MM.1S (cell line): ENCODE data around the gene FMR1NB.

ENCODE experiments used
- DNase-seq: peaks from one replicate; pipeline ENCODE4 v3.0.0-alpha.2; 2015
- H2AFZ ChIP-seq: fragments of 300-600 bp; sonication (generic); 2 replicates; pipeline ENCODE4 v1.6.0; 2016; ENCODE audit warnings: antibody characterized with exemption, low read length
- H3F3A ChIP-seq: fragments of 300-600 bp; sonication (generic); 2 replicates; pipeline ENCODE4 v1.6.1; 2016; ENCODE audit warnings: mild to moderate bottlenecking, antibody characterized with exemption, low read length, moderate library complexity, mixed read lengths; ENCODE audit not compliant: insufficient read depth
- H3K27ac ChIP-seq: fragments of 300-600 bp; sonication (generic); 2 replicates; pipeline ENCODE4 v1.5.1; 2016; ENCODE audit warnings: mild to moderate bottlenecking, low read length
- H3K27me3 ChIP-seq: fragments of 300-600 bp; sonication (generic); replicated peaks from 2 replicates; pipeline ENCODE4 v1.6.0; 2016; ENCODE audit warnings: low read length; ENCODE audit not compliant: insufficient read depth
- H3K36me3 ChIP-seq: fragments of 300-600 bp; sonication (generic); replicated peaks from 2 replicates; pipeline ENCODE4 v1.6.1; 2016; ENCODE audit warnings: mild to moderate bottlenecking, low read length, mixed read lengths; ENCODE audit not compliant: insufficient read depth
- H3K4me1 ChIP-seq: fragments of 300-600 bp; sonication (generic); 2 replicates; pipeline ENCODE4 v1.6.1; 2016; ENCODE audit warnings: low read length, mixed read lengths
- H3K4me2 ChIP-seq: fragments of 300-600 bp; sonication (generic); 2 replicates; pipeline ENCODE4 v1.6.0; 2016; ENCODE audit warnings: low read depth, low read length
- H3K4me3 ChIP-seq: fragments of 300-600 bp; sonication (generic); 2 replicates; pipeline ENCODE4 v1.5.1; 2016; ENCODE audit warnings: low read length, mixed read lengths
- H3K79me2 ChIP-seq: fragments of 300-600 bp; sonication (generic); 2 replicates; pipeline ENCODE4 v1.6.1; 2016; ENCODE audit warnings: mixed run types, low read length, mixed read lengths
- H3K9ac ChIP-seq: fragments of 300-600 bp; sonication (generic); 2 replicates; pipeline ENCODE4 v1.6.1; 2016; ENCODE audit warnings: low read length, mixed read lengths
- H3K9me2 ChIP-seq: fragments of 300-600 bp; sonication (generic); replicated peaks from 2 replicates; pipeline ENCODE4 v1.6.1; 2016; ENCODE audit warnings: mild to moderate bottlenecking, low read length, mixed read lengths; ENCODE audit not compliant: insufficient read depth
- H3K9me3 ChIP-seq: fragments of 300-600 bp; sonication (generic); replicated peaks from 2 replicates; pipeline ENCODE4 v1.6.1; 2016; ENCODE audit warnings: mild to moderate bottlenecking, low read length, mixed read lengths; ENCODE audit not compliant: insufficient read depth
- H4K20me1 ChIP-seq: fragments of 300-600 bp; sonication (generic); 2 replicates; pipeline ENCODE4 v1.6.1; 2016; ENCODE audit warnings: mild to moderate bottlenecking, low read length, moderate library complexity, mixed read lengths; ENCODE audit not compliant: insufficient read depth
- EZH2 ChIP-seq: fragments of 300-600 bp; sonication (generic); optimal IDR thresholded peaks from 2 replicates; pipeline ENCODE3; 2017; ENCODE audit warnings: low read depth, mild to moderate bottlenecking, antibody characterized with exemption, low read length, mixed read lengths
- EZH2phosphoT487 ChIP-seq: fragments of 300-600 bp; sonication (generic); IDR thresholded peaks from 2 replicates; pipeline ENCODE4 v1.6.1; 2018; ENCODE audit warnings: antibody characterized with exemption, low read length
- TF ChIP-seq, protein P1 (sequence below): fragments of 300-600 bp; sonication (generic); IDR thresholded peaks from 2 replicates; pipeline ENCODE4 v1.5.1; 2016; ENCODE audit warnings: antibody characterized with exemption, low read length, mixed read lengths

Gene FMR1NB

DNA sequence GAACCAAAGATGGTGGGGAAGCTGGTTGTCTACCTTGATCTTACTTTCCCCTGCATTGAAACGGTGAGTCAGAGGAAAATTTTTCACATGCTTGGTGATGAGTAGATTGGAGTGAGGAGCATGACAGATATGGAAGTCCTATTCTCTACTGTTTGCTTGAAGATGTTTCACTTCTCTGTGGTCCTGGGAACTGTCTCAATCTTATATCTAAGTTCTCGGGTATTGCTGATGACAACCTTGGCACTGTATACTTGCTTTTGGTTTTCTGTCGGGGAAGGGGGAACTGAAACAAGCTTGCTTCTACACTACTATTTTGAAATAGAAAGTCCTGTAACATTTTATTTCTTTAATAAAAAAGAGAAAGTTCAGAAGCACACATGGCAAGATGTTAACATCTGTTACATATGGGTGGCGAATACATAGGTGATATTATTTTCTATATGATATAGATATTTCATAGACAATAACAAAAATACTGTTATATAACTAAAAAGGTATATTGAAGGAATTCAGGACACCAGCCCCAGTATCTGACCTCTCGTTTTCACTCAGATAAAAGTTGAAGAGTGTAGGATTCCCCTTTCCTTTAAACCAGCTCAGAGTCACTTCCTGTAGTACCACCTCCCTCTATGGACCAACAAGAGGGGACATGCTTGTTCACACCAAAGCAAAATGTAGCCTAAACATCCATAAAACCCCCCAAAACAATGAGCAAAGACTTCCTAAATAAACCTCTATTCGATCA lies 88.8 kb downstream of the FMR1NB start:
- no peak for DNase-seq
- no peaks in the 10 kb centered on the region for H3K4me1 ChIP-seq
- no peak for TF ChIP-seq EZH2phosphoT487
- TF ChIP-seq, protein P1, sequence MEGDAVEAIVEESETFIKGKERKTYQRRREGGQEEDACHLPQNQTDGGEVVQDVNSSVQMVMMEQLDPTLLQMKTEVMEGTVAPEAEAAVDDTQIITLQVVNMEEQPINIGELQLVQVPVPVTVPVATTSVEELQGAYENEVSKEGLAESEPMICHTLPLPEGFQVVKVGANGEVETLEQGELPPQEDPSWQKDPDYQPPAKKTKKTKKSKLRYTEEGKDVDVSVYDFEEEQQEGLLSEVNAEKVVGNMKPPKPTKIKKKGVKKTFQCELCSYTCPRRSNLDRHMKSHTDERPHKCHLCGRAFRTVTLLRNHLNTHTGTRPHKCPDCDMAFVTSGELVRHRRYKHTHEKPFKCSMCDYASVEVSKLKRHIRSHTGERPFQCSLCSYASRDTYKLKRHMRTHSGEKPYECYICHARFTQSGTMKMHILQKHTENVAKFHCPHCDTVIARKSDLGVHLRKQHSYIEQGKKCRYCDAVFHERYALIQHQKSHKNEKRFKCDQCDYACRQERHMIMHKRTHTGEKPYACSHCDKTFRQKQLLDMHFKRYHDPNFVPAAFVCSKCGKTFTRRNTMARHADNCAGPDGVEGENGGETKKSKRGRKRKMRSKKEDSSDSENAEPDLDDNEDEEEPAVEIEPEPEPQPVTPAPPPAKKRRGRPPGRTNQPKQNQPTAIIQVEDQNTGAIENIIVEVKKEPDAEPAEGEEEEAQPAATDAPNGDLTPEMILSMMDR: no peak
- TF ChIP-seq EZH2: no peak
- H4K20me1 ChIP-seq: no peaks in the 10 kb centered on the region
- H2AFZ ChIP-seq: no peak overlapping the region
- no peaks in the 10 kb centered on the region for H3K79me2 ChIP-seq
- H3K27ac ChIP-seq: no peak overlapping the region
- H3K27me3 ChIP-seq: no peaks in the 10 kb centered on the region
- no peaks in the 10 kb centered on the region for H3K9me3 ChIP-seq
- H3K36me3 ChIP-seq: no peaks in the 10 kb centered on the region
- H3K9ac ChIP-seq: no peak overlapping the region
- no peaks in the 10 kb centered on the region for H3F3A ChIP-seq
- H3K4me3 ChIP-seq: no peak overlapping the region
- H3K9me2 ChIP-seq: no peaks in the 10 kb centered on the region
- no peak overlapping the region for H3K4me2 ChIP-seq

DNA sequence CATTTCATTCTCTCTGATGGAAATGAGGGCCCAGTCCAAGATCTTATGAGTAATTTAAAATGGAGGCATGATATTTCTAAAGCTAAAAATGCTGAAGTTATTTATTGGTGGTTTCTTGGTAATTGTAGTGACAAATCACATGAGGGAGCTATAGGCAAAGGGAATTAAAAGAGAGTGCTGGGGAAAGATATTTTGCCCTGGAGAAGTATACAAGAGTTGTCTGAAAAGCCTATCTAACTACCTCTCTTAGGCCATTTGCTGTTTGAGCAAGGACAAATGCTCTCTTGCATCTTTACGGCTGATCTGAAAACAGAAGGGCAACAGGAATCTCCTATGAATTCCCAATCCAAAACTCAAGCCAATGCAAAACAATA lies 89.4 kb downstream of the FMR1NB start:
- no peaks in the 10 kb centered on the region for H3K79me2 ChIP-seq
- no peak overlapping the region for H2AFZ ChIP-seq
- no peaks in the 10 kb centered on the region for H3F3A ChIP-seq
- no peaks in the 10 kb centered on the region for H4K20me1 ChIP-seq
- H3K4me2 ChIP-seq: no peak overlapping the region
- no peaks in the 10 kb centered on the region for H3K36me3 ChIP-seq
- no peak overlapping the region for H3K27ac ChIP-seq
- TF ChIP-seq, protein P1: no peak
- TF ChIP-seq EZH2phosphoT487 (no peak), EZH2 (no peak)
- no peaks in the 10 kb centered on the region for H3K4me1 ChIP-seq
- no peak overlapping the region for H3K4me3 ChIP-seq
- H3K9me2 ChIP-seq: no peaks in the 10 kb centered on the region
- H3K9me3 ChIP-seq: no peaks in the 10 kb centered on the region
- H3K9ac ChIP-seq: no peak overlapping the region
- DNase-seq: no peak
- no peaks in the 10 kb centered on the region for H3K27me3 ChIP-seq
